Smooth muscle cell (in vitro differentiated cells): Measurements from ENCODE around the gene RNASE4. TPM values are rescaled to one million over a fixed set of nuclear protein-coding genes. Genes with fewer than 3 reads are reported as not detected.

Experiments
- DNase-seq: peaks from one replicate; lab custom pipeline; 2025; ENCODE audit not compliant: unreplicated experiment; lab: John Stamatoyannopoulos, UW
- H2AFZ ChIP-seq: fragments of 200-600 bp; sonication (generic); 2 replicates; pipeline ENCODE4 v1.6.0; 2016; ENCODE audit warnings: antibody characterized with exemption, low read depth, mild to moderate bottlenecking
- H3F3A ChIP-seq: fragments of 200-600 bp; sonication (generic); 2 replicates; pipeline ENCODE4 v1.6.0; 2017; ENCODE audit warnings: antibody characterized with exemption, low read depth
- H3K27ac ChIP-seq: fragments of 200-600 bp; sonication (generic); 2 replicates; pipeline ENCODE4 v1.5.1; 2016; ENCODE audit warnings: low read depth, mild to moderate bottlenecking
- H3K27me3 ChIP-seq: fragments of 200-600 bp; sonication (generic); 2 replicates; pipeline ENCODE4 v1.6.1; 2016; ENCODE audit warnings: low read depth, mild to moderate bottlenecking
- H3K36me3 ChIP-seq: fragments of 200-600 bp; sonication (generic); 2 replicates; pipeline ENCODE4 v1.5.1; 2016; ENCODE audit warnings: low read depth
- H3K4me1 ChIP-seq: fragments of 200-600 bp; sonication (generic); 2 replicates; pipeline ENCODE4 v1.5.1; 2016; ENCODE audit warnings: low read depth
- H3K4me2 ChIP-seq: fragments of 200-600 bp; sonication (generic); 2 replicates; pipeline ENCODE4 v1.6.0; 2016; ENCODE audit warnings: mild to moderate bottlenecking
- H3K4me3 ChIP-seq: fragments of 200-600 bp; sonication (generic); 2 replicates; pipeline ENCODE4 v1.5.1; 2016; ENCODE audit warnings: mild to moderate bottlenecking
- H3K79me2 ChIP-seq: fragments of 200-600 bp; sonication (generic); 2 replicates; pipeline ENCODE4 v1.6.0; 2016; ENCODE audit warnings: low read depth, mild to moderate bottlenecking
- H3K9ac ChIP-seq: fragments of 200-600 bp; sonication (generic); 2 replicates; pipeline ENCODE4 v1.6.0; 2016; ENCODE audit warnings: low read depth
- H3K9me3 ChIP-seq: fragments of 200-600 bp; sonication (generic); replicated peaks from 2 replicates; pipeline ENCODE4 v1.5.1; 2016; ENCODE audit warnings: low read depth
- H4K20me1 ChIP-seq: fragments of 200-600 bp; sonication (generic); 2 replicates; pipeline ENCODE4 v1.6.0; 2016; ENCODE audit warnings: low read depth
- WGBS: methylation state at CpG from one replicate; pipeline ENCODE4 v1.1.7; 2016; ENCODE audit warnings: low lambda C conversion rate; 5-methylcytosine and 5-hydroxymethylcytosine counted together
- polyA plus RNA-seq: library from polyadenylated mRNA; unstranded; fragments of >200 nt; fragmentation: Nextera tagmentation; extraction: Ambion mirVana; gene quantifications from 2 replicates; pipeline ENCODE4 v1.2.1, GENCODE V29; 2016
- total RNA-seq: library from RNA; depleted of rRNA; stranded (reverse); fragments of >200 nt; gene quantifications from 2 replicates; pipeline ENCODE4 v1.2.3, GENCODE V29; 2014
- TF ChIP-seq, protein P1 (sequence below): fragments of 200-600 bp; sonication (generic); IDR thresholded peaks from 2 replicates; pipeline ENCODE4 v1.5.1; 2017; ENCODE audit warnings: borderline replicate concordance, mild to moderate bottlenecking, antibody characterized with exemption; ENCODE audit not compliant: insufficient read depth, poor library complexity, severe bottlenecking

The RNASE4 gene
- total and polyA plus RNA-seq, 2 experiments from 2014 or later = 28.6 to 34.8 TPM

GRCh38 chr14:20743556-20743955 lies 59.2 kb downstream of the RNASE4 start:
- H3K27ac ChIP-seq = no peak overlapping the region
- no peak overlapping the region for H3K4me2 ChIP-seq
- WGBS = 80% methylated on average over 2 of the region's 2 CpGs
- H3K9ac ChIP-seq = no peak overlapping the region
- no peaks in the 10 kb centered on the region for H3K9me3 ChIP-seq
- H3K27me3 ChIP-seq = no peaks in the 10 kb centered on the region
- H3F3A ChIP-seq = no peaks in the 10 kb centered on the region
- no peaks in the 10 kb centered on the region for H3K36me3 ChIP-seq
- H3K4me1 ChIP-seq = no peaks in the 10 kb centered on the region
- no peak overlapping the region for H3K4me3 ChIP-seq
- DNase-seq = no peak
- TF ChIP-seq, protein P1, sequence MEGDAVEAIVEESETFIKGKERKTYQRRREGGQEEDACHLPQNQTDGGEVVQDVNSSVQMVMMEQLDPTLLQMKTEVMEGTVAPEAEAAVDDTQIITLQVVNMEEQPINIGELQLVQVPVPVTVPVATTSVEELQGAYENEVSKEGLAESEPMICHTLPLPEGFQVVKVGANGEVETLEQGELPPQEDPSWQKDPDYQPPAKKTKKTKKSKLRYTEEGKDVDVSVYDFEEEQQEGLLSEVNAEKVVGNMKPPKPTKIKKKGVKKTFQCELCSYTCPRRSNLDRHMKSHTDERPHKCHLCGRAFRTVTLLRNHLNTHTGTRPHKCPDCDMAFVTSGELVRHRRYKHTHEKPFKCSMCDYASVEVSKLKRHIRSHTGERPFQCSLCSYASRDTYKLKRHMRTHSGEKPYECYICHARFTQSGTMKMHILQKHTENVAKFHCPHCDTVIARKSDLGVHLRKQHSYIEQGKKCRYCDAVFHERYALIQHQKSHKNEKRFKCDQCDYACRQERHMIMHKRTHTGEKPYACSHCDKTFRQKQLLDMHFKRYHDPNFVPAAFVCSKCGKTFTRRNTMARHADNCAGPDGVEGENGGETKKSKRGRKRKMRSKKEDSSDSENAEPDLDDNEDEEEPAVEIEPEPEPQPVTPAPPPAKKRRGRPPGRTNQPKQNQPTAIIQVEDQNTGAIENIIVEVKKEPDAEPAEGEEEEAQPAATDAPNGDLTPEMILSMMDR = no peak
- H4K20me1 ChIP-seq = no peaks in the 10 kb centered on the region
- H3K79me2 ChIP-seq = no peaks in the 10 kb centered on the region
- H2AFZ ChIP-seq = no peak overlapping the region

DNA sequence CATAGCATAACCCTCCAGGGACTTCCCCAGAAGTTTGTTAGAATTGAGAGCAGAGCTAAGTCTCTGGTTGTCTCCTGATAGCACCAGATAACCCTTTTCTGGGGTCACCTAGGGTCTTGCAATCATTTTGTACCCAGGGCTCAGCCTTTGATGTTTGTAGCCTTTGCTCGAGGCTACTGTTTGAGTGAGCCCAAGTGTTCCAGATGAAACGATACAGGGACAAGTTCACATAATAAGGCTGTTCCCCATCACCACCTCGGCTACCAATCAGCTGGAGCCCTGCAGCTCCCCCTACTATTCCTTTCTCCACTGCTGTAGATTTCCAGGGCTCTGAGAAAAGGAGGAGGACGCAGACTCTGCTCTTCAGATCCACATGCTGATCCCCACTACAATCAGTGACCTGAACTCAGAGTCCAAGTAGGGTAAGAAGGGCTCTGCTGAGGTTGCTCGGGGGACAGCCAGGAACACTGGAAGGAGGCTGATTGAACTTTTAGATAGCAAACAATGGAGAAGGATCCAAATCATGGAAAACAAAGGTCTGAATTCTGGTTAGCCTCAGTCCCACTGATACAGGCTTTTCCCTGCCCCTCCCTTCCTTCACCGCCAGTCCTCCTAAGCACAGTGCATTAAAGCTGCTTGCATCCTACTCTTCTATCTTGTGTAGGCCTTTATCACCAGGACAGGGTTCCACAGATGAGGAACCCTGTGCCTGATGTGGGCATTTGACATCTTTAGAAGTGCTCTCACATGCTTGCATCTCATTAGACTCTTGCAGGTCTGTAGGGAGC lies 61.4 kb downstream of the RNASE4 start, which contains the start of gene EDDM3A:
Gene EDDM3A (plus strand): TSS at position 317 of the 788 bp plus-strand sequence. CDS start 1,694 bp downstream, outside the sequence.
- no peaks in the 10 kb centered on the region for H3K9me3 ChIP-seq
- H3K79me2 ChIP-seq = no peaks in the 10 kb centered on the region
- 84% methylated on average over 6 of the region's 6 CpGs for WGBS
- no peaks in the 10 kb centered on the region for H3K27me3 ChIP-seq
- no peak for DNase-seq
- H3K4me3 ChIP-seq = no peak within 1 kb of the TSS
- TF ChIP-seq, protein P1 = no peak
- H3K4me2 ChIP-seq = no peak within 1 kb of the TSS
- no peaks in the 10 kb centered on the region for H3K4me1 ChIP-seq
- H3K27ac ChIP-seq = no peak within 1 kb of the TSS
- no peaks in the 10 kb centered on the region for H4K20me1 ChIP-seq
- no peak within 1 kb of the TSS for H2AFZ ChIP-seq
- no peak within 1 kb of the TSS for H3K9ac ChIP-seq
- no peaks in the 10 kb centered on the region for H3K36me3 ChIP-seq
- H3F3A ChIP-seq = no peaks in the 10 kb centered on the region

- Histone ChIP-seq H3K4me1 (no peaks in the 10 kb centered on the region), H3K4me2 (no peak overlapping the region), H3K9ac (no peak overlapping the region), H3K4me3 (no peak overlapping the region), H3F3A (no peaks in the 10 kb centered on the region), H3K79me2 (no peaks in the 10 kb centered on the region), H2AFZ (no peak overlapping the region), H3K27me3 (no peaks in the 10 kb centered on the region), H3K36me3 (no peaks in the 10 kb centered on the region), H4K20me1 (no peaks in the 10 kb centered on the region), H3K27ac (no peak overlapping the region), H3K9me3 (no peaks in the 10 kb centered on the region)
- 89% methylated on average over 3 of the region's 3 CpGs for WGBS
- TF ChIP-seq, protein P1 = no peak
- no peak for DNase-seq
These were observed 62.2 kb downstream of the RNASE4 start for GRCh38 chr14:20746566-20746965.

DNA sequence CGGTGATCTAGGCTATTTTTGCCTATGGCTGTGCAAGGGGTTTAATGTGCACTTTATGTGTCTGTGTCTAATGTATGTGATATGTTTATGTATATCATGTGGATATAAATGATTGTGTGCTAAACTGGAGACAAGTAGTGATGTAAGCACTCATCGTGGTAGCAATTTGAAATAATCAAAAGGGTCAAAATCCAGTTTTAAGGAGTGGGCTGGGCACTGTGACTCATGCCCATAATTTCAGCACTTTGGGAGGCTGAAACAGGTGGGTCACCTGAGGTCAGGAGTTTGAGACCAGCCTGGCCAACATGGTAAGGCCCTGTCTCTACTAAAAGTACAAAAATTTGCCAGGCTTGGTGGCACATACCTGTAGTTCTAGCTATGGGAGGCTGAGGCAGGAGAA lies 64.1 kb downstream of the RNASE4 start:
- Histone ChIP-seq H4K20me1 (no peaks in the 10 kb centered on the region), H3K27ac (no peak overlapping the region), H2AFZ (no peak overlapping the region), H3F3A (no peaks in the 10 kb centered on the region), H3K4me2 (no peak overlapping the region), H3K79me2 (no peaks in the 10 kb centered on the region), H3K4me3 (no peak overlapping the region), H3K27me3 (no peaks in the 10 kb centered on the region), H3K36me3 (no peaks in the 10 kb centered on the region), H3K4me1 (no peaks in the 10 kb centered on the region), H3K9me3 (no peaks in the 10 kb centered on the region), H3K9ac (no peak overlapping the region)
- 90% methylated on average over 2 of the region's 2 CpGs for WGBS
- TF ChIP-seq, protein P1 = no peak
- no peak for DNase-seq
